ENCODE results near the gene EDN2.

EDN2 gene

DNA sequence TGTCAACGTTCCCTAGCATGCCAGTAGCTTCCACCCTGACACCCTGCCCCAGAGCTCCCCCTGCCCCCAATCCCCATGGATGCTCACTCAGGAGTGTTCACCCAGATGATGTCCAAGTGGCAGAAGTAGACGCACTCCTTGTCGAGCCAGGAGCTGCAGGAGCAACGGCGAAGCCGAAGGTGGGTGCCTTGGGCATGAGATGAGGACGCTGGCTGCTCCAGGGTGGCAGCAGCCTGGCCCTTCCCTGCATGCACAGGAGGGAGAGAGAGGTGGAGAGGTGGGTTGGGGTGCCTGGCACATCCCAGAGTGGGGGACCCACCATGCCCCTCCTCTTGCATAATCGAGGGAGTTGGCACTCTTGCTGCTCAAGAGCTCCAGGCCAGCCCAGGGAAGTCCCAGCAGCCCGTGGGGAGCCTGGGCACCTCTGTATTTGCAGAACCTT is 502 bp downstream of the EDN2 start:
- Histone ChIP-seq H3F3A (ENCODE audit: insufficient read depth) (no peaks in the 10 kb centered on the region), H3K4me3 (ENCODE audit: insufficient read depth, low read length, poor library complexity, severe bottlenecking) (no peak overlapping the region), H3K27me3 (ENCODE audit: low read length) (no peaks in the 10 kb centered on the region), H3K9me2 (replicated peaks; ENCODE audit: insufficient read depth, low read length) (no peaks in the 10 kb centered on the region), H3K36me3 (ENCODE audit: low read length) (no peaks in the 10 kb centered on the region), H3K27ac (ENCODE audit: low read depth, low read length) (no peak overlapping the region), H3K4me2 (ENCODE audit: low read depth, low read length, poor library complexity, severe bottlenecking) (no peak overlapping the region), H3K9ac (ENCODE audit: low read length) (no peak overlapping the region), H2AFZ (ENCODE audit: low read depth, low read length, severe bottlenecking) (no peak overlapping the region), H4K20me1 (ENCODE audit: low read depth, low read length) (no peaks in the 10 kb centered on the region), H3K79me2 (ENCODE audit: insufficient read depth, low read length) (no peaks in the 10 kb centered on the region), H3K9me3 (ENCODE audit: insufficient read depth, low read length) (no peaks in the 10 kb centered on the region)
- no peak for TF ChIP-seq EZH2phosphoT487 (conservative IDR thresholded peaks at IDR 0.05; ENCODE audit: low read length)
- TF ChIP-seq, protein P1, sequence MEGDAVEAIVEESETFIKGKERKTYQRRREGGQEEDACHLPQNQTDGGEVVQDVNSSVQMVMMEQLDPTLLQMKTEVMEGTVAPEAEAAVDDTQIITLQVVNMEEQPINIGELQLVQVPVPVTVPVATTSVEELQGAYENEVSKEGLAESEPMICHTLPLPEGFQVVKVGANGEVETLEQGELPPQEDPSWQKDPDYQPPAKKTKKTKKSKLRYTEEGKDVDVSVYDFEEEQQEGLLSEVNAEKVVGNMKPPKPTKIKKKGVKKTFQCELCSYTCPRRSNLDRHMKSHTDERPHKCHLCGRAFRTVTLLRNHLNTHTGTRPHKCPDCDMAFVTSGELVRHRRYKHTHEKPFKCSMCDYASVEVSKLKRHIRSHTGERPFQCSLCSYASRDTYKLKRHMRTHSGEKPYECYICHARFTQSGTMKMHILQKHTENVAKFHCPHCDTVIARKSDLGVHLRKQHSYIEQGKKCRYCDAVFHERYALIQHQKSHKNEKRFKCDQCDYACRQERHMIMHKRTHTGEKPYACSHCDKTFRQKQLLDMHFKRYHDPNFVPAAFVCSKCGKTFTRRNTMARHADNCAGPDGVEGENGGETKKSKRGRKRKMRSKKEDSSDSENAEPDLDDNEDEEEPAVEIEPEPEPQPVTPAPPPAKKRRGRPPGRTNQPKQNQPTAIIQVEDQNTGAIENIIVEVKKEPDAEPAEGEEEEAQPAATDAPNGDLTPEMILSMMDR (IDR thresholded peaks at IDR 0.05; ENCODE audit: insufficient read depth, low read length, poor library complexity, severe bottlenecking): no peak

DNA sequence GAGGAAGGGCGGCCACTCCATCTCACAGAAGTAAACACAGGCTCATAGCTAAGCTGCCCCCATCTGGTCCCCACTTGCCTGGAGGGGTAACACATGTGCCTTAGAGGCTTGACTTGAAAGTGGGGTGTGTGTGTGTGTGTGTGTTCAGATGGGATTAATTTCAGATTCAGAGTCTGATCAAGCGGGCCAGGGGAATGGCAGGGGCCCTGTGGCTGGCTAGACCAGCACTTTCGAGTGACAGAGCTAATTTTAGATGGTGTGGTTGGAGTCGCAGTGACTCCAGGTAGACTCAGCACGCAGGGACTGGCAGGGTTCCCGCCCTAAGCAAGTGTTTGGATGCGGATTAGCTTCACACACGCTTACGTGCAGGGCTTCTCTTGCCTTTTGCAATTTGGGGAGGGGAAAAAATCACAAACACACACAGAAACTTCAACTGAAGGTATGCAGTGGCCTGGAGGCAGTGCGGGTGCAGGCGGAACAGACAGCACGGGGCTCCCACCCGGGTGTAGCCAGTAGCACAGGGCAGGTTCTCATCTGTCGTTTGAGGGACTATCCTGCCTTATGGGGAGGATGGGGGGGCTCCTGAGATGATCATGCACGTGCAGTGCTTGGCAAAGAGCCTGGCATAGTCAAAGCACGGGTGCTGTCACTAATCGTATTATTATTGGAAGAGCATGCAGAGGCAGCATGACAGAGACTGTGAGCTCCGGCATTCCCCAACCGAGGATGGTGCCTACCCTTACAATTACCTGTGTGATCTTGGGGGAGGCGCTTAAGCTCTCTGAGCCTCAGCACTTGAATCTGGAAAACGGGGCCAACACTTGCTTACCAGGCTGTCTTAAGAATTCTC is 1.3 kb downstream of the EDN2 start:
- no peak overlapping the region for H3K4me2 ChIP-seq (ENCODE audit: low read depth, low read length, poor library complexity, severe bottlenecking)
- no peak overlapping the region for H2AFZ ChIP-seq (ENCODE audit: low read depth, low read length, severe bottlenecking)
- no peaks in the 10 kb centered on the region for H3K9me3 ChIP-seq (ENCODE audit: insufficient read depth, low read length)
- no peak overlapping the region for H3K27ac ChIP-seq (ENCODE audit: low read depth, low read length)
- H4K20me1 ChIP-seq (ENCODE audit: low read depth, low read length): no peaks in the 10 kb centered on the region
- H3F3A ChIP-seq (ENCODE audit: insufficient read depth): no peaks in the 10 kb centered on the region
- H3K79me2 ChIP-seq (ENCODE audit: insufficient read depth, low read length): no peaks in the 10 kb centered on the region
- no peaks in the 10 kb centered on the region for H3K9me2 ChIP-seq (replicated peaks; ENCODE audit: insufficient read depth, low read length)
- H3K9ac ChIP-seq (ENCODE audit: low read length): no peak overlapping the region
- TF ChIP-seq, protein P1 (IDR thresholded peaks at IDR 0.05; ENCODE audit: insufficient read depth, low read length, poor library complexity, severe bottlenecking): no peak
- TF ChIP-seq EZH2phosphoT487 (conservative IDR thresholded peaks at IDR 0.05; ENCODE audit: low read length): no peak
- H3K4me3 ChIP-seq (ENCODE audit: insufficient read depth, low read length, poor library complexity, severe bottlenecking): no peak overlapping the region
- no peaks in the 10 kb centered on the region for H3K36me3 ChIP-seq (ENCODE audit: low read length)
- H3K27me3 ChIP-seq (ENCODE audit: low read length): no peaks in the 10 kb centered on the region

GRCh38 chr1:41482001-41482765 is 2.3 kb downstream of the EDN2 start:
- H3K27ac ChIP-seq (ENCODE audit: low read depth, low read length): no peak overlapping the region
- H3K9me2 ChIP-seq (replicated peaks; ENCODE audit: insufficient read depth, low read length): no peaks in the 10 kb centered on the region
- H4K20me1 ChIP-seq (ENCODE audit: low read depth, low read length): no peaks in the 10 kb centered on the region
- no peaks in the 10 kb centered on the region for H3K9me3 ChIP-seq (ENCODE audit: insufficient read depth, low read length)
- TF ChIP-seq, protein P1 (IDR thresholded peaks at IDR 0.05; ENCODE audit: insufficient read depth, low read length, poor library complexity, severe bottlenecking): no peak
- no peak for TF ChIP-seq EZH2phosphoT487 (conservative IDR thresholded peaks at IDR 0.05; ENCODE audit: low read length)
- no peaks in the 10 kb centered on the region for H3K79me2 ChIP-seq (ENCODE audit: insufficient read depth, low read length)
- H3K9ac ChIP-seq (ENCODE audit: low read length): no peak overlapping the region
- H3K27me3 ChIP-seq (ENCODE audit: low read length): no peaks in the 10 kb centered on the region
- H2AFZ ChIP-seq (ENCODE audit: low read depth, low read length, severe bottlenecking): no peak overlapping the region
- H3K4me2 ChIP-seq (ENCODE audit: low read depth, low read length, poor library complexity, severe bottlenecking): no peak overlapping the region
- no peaks in the 10 kb centered on the region for H3F3A ChIP-seq (ENCODE audit: insufficient read depth)
- H3K4me3 ChIP-seq (ENCODE audit: insufficient read depth, low read length, poor library complexity, severe bottlenecking): no peak overlapping the region
- H3K36me3 ChIP-seq (ENCODE audit: low read length): no peaks in the 10 kb centered on the region
